K562 (cell line): Measurements from ENCODE around the gene TBXAS1. TPM values are rescaled to one million over a fixed set of nuclear protein-coding genes. Genes with fewer than 3 reads are reported as not detected.

ENCODE experiments used
- ATF7 ChIP-seq: fragments of 450-650 bp; IDR thresholded peaks from 2 replicates; pipeline ENCODE4 v1.7.1; 2014; ENCODE audit warnings: mild to moderate bottlenecking, moderate library complexity
- BACH1 ChIP-seq: fragments of 200-800 bp; sonication (Bioruptor generic); IDR thresholded peaks from 2 replicates; pipeline ENCODE4 v1.6.1; 2016; ENCODE audit warnings: missing genetic modification characterization, missing compliant biosample characterization
- BCL6 ChIP-seq: fragments of 250-450 bp; sonication (Bioruptor Pico); IDR thresholded peaks from 2 replicates; pipeline ENCODE4 v1.4.0; 2020
- C11orf30 ChIP-seq: fragments of 450-650 bp; IDR thresholded peaks from 2 replicates; pipeline ENCODE4 v1.6.1; 2016; ENCODE audit warnings: low read depth, mild to moderate bottlenecking
- EGR1 ChIP-seq: fragments of 450-650 bp; conservative IDR thresholded peaks from 2 replicates; pipeline ENCODE4 v1.6.1; 2017; ENCODE audit warnings: mild to moderate bottlenecking
- FOXK1 ChIP-seq: sonication (generic); formaldehyde crosslinking; IDR thresholded peaks from 2 replicates; pipeline ENCODE4 v1.8.0; 2022; ENCODE audit warnings: missing genetic modification reagents, mild to moderate bottlenecking, borderline replicate concordance
- GTF2E2 ChIP-seq: fragments of 200-800 bp; sonication (Bioruptor generic); IDR thresholded peaks from 2 replicates; pipeline ENCODE4 v1.6.1; 2016; ENCODE audit warnings: missing genetic modification characterization, missing compliant biosample characterization
- HOXB6 ChIP-seq: fragments of 250-450 bp; sonication (Bioruptor Pico); IDR thresholded peaks from 2 replicates; pipeline ENCODE4 v1.5.1; 2022; ENCODE audit warnings: mild to moderate bottlenecking, borderline replicate concordance
- MAFG ChIP-seq: fragments of 450-650 bp; conservative IDR thresholded peaks from 2 replicates; pipeline ENCODE4 v1.6.1; 2016; ENCODE audit warnings: missing genetic modification characterization, missing compliant biosample characterization
- MTA3 ChIP-seq: fragments of 450-650 bp; formaldehyde crosslinking; IDR thresholded peaks from 2 replicates; pipeline ENCODE4 v1.6.1; 2017; ENCODE audit warnings: mild to moderate bottlenecking, borderline replicate concordance
- NFYB ChIP-seq: IDR thresholded peaks from 2 replicates; pipeline ENCODE4 v1.6.1; 2011; ENCODE audit warnings: mild to moderate bottlenecking, moderate library complexity; ENCODE audit not compliant: insufficient read length; ENCODE audit errors: extremely low read depth
- NRF1 ChIP-seq, 2 experiments: fragments of 450-650 bp; IDR thresholded peaks in 1 of 2; conservative IDR thresholded peaks in 1 of 2; 2 replicates each; pipeline ENCODE4 v1.6.1; 2014; ENCODE audit warnings: mild to moderate bottlenecking in 2 of 2
- POLR2B ChIP-seq: fragments of 450-650 bp; IDR thresholded peaks from 2 replicates; pipeline ENCODE4 v1.6.1; 2018; ENCODE audit warnings: low read depth; ENCODE audit not compliant: partially characterized antibody
- RBM39 ChIP-seq: fragments of 200-400 bp; formaldehyde crosslinking; optimal IDR thresholded peaks from 2 replicates; pipeline ENCODE3; 2018; ENCODE audit warnings: low read depth, low read length
- SMARCA5 ChIP-seq: fragments of 450-650 bp; IDR thresholded peaks from 2 replicates; pipeline ENCODE4 v1.6.1; 2016
- ZFP1 ChIP-seq: fragments of 450-650 bp; formaldehyde crosslinking; IDR thresholded peaks from 2 replicates; pipeline ENCODE4 v1.4.0; 2020; ENCODE audit warnings: mild to moderate bottlenecking, mixed read lengths
- ZNF124 ChIP-seq: sonication (generic); formaldehyde crosslinking; IDR thresholded peaks from 2 replicates; pipeline ENCODE4 v1.8.1; 2022; ENCODE audit warnings: missing genetic modification reagents
- ZNF347 ChIP-seq: fragments of 450-650 bp; formaldehyde crosslinking; IDR thresholded peaks from 2 replicates; pipeline ENCODE4 v1.4.0; 2020; ENCODE audit warnings: low read depth, mild to moderate bottlenecking, moderate library complexity
- ZNF668 ChIP-seq: fragments of 250-450 bp; sonication (Bioruptor Pico); IDR thresholded peaks from 2 replicates; pipeline ENCODE4 v1.8.0; 2022; ENCODE audit warnings: mild to moderate bottlenecking, inconsistent platforms
- polyA plus RNA-seq, 8 experiments: library from polyadenylated mRNA; depleted of rRNA in 4 of 8; stranded (reverse) in 5 of 8; unstranded in 3 of 8; fragments of >200 nt; fragmentation: Nextera tagmentation in 2 of 8; fragmentation: Illumina TruSeq in 1 of 8; extraction: Ambion mirVana in 2 of 8; extraction: Trizol in 1 of 8; gene quantifications; 2 replicates each; pipeline versions ENCODE4 v1.2.1 to v1.2.3, GENCODE V29; 2011 to 2014; ENCODE audit warnings: inconsistent platforms in 1 of 8, missing spikeins in 1 of 8
- total RNA-seq, 7 experiments: library from RNA; depleted of rRNA in 6 of 7; stranded (reverse); fragments of >200 nt in 6 of 7; fragmentation: Illumina TruSeq in 2 of 7; extraction: Trizol in 2 of 7; gene quantifications; 2 replicates each; pipeline versions ENCODE4 v1.2.1 to v1.2.3, GENCODE V29; 2011 to 2021; ENCODE audit warnings: low replicate concordance in 1 of 7
- TF ChIP-seq, protein P1 (sequence below): fragments of 250-450 bp; sonication (Bioruptor Pico); IDR thresholded peaks from 2 replicates; pipeline ENCODE4 v1.9.0; 2021; ENCODE audit warnings: mild to moderate bottlenecking, inconsistent platforms
- TF ChIP-seq, protein P2 (sequence below): sonication (generic); formaldehyde crosslinking; IDR thresholded peaks from 2 replicates; pipeline ENCODE4 v1.8.0; 2022; ENCODE audit warnings: mild to moderate bottlenecking, missing genetic modification reagents
- TF ChIP-seq, protein P3 (sequence below): IDR thresholded peaks from 3 replicates; pipeline ENCODE4 v1.6.1; 2011; ENCODE audit warnings: borderline replicate concordance, mild to moderate bottlenecking; ENCODE audit not compliant: insufficient read length, insufficient read depth

Gene TBXAS1
- total and polyA plus RNA-seq, 9 of the 15 experiments (the other 6 are each of a cell fraction or from before 2014, with no cell fraction given) = 1.1 to 8.3 (median 1.9) TPM

DNA sequence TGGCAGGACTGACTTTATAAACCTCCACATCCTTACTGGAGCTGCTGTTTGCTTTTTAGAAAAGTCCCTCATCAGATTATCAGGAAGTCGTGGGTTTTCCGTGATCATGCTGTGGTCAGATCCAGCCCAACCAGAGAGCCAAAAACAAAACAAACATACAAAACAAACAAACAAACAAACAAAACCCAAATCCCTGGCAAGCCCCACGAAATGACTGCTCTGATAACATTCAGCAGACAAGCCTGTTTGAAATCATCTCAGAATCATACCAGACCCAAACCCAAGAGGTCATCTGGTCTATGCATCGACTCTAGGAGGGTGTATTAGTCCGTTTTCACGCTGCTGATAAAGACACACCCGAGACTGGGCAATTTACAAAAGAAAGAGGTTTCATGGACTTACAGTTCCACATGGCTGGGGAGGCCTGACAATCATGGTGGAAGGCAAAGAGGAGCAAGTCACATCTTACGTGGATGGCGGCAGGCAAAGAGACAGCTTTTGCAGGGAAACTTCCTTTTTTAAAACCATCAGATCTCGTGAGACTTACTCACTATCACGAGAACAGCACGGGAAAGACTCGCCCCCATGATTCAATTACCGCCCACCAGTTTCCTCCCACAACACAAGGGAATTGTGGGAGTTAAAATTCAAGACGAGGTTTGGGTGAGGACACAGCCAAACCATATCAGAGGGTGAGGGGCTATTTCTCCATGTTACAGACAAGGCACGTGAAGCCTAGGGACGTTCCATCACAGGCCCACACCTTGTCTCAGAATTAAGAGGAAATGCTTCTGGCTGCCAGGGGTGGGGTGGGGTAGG lies 148.0 kb downstream of the TBXAS1 start (continued):
- TF ChIP-seq, protein P1, sequence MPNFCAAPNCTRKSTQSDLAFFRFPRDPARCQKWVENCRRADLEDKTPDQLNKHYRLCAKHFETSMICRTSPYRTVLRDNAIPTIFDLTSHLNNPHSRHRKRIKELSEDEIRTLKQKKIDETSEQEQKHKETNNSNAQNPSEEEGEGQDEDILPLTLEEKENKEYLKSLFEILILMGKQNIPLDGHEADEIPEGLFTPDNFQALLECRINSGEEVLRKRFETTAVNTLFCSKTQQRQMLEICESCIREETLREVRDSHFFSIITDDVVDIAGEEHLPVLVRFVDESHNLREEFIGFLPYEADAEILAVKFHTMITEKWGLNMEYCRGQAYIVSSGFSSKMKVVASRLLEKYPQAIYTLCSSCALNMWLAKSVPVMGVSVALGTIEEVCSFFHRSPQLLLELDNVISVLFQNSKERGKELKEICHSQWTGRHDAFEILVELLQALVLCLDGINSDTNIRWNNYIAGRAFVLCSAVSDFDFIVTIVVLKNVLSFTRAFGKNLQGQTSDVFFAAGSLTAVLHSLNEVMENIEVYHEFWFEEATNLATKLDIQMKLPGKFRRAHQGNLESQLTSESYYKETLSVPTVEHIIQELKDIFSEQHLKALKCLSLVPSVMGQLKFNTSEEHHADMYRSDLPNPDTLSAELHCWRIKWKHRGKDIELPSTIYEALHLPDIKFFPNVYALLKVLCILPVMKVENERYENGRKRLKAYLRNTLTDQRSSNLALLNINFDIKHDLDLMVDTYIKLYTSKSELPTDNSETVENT (CRISPR knock-in tag) = no peak
- TF ChIP-seq ZFP1 (CRISPR knock-in tag) (no peak), HOXB6 (CRISPR knock-in tag) (peak; percentile 82; the same call in 1 of the 2 replicates), GTF2E2 (tag) (peak; percentile 40; the same call in 1 of the 2 replicates), ZNF124 (no peak), MTA3 (peak; percentile 90), NRF1 (conservative IDR thresholded peaks at IDR 0.05 in 1 of 2, IDR thresholded peaks at IDR 0.05 in 1 of 2) (peak; percentile 18 to 29; a peak in 3 of 4 replicates), C11orf30 (no peak), SMARCA5 (peak; percentile 72; the same call in 1 of the 2 replicates), BACH1 (no peak), ZNF347 (CRISPR knock-in tag) (no peak), EGR1 (peak; percentile 99), ZNF668 (CRISPR knock-in tag) (no peak), MAFG (tag) (no peak), NFYB (no peak), BCL6 (CRISPR knock-in tag) (no peak), FOXK1 (CRISPR knock-in tag) (peak; percentile 58; the same call in 1 of the 2 replicates), RBM39 (no peak), POLR2B (peak; percentile 97), ATF7 (peak; percentile 62; the same call in 1 of the 2 replicates)
- TF ChIP-seq, protein P2, sequence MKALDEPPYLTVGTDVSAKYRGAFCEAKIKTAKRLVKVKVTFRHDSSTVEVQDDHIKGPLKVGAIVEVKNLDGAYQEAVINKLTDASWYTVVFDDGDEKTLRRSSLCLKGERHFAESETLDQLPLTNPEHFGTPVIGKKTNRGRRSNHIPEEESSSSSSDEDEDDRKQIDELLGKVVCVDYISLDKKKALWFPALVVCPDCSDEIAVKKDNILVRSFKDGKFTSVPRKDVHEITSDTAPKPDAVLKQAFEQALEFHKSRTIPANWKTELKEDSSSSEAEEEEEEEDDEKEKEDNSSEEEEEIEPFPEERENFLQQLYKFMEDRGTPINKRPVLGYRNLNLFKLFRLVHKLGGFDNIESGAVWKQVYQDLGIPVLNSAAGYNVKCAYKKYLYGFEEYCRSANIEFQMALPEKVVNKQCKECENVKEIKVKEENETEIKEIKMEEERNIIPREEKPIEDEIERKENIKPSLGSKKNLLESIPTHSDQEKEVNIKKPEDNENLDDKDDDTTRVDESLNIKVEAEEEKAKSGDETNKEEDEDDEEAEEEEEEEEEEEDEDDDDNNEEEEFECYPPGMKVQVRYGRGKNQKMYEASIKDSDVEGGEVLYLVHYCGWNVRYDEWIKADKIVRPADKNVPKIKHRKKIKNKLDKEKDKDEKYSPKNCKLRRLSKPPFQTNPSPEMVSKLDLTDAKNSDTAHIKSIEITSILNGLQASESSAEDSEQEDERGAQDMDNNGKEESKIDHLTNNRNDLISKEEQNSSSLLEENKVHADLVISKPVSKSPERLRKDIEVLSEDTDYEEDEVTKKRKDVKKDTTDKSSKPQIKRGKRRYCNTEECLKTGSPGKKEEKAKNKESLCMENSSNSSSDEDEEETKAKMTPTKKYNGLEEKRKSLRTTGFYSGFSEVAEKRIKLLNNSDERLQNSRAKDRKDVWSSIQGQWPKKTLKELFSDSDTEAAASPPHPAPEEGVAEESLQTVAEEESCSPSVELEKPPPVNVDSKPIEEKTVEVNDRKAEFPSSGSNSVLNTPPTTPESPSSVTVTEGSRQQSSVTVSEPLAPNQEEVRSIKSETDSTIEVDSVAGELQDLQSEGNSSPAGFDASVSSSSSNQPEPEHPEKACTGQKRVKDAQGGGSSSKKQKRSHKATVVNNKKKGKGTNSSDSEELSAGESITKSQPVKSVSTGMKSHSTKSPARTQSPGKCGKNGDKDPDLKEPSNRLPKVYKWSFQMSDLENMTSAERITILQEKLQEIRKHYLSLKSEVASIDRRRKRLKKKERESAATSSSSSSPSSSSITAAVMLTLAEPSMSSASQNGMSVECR = peak; percentile 67
- TF ChIP-seq, protein P3, sequence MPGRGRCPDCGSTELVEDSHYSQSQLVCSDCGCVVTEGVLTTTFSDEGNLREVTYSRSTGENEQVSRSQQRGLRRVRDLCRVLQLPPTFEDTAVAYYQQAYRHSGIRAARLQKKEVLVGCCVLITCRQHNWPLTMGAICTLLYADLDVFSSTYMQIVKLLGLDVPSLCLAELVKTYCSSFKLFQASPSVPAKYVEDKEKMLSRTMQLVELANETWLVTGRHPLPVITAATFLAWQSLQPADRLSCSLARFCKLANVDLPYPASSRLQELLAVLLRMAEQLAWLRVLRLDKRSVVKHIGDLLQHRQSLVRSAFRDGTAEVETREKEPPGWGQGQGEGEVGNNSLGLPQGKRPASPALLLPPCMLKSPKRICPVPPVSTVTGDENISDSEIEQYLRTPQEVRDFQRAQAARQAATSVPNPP = no peak
